PC-9 (cell line): ENCODE results near the gene LLCFC1. TPM values are rescaled to one million over a fixed set of nuclear protein-coding genes. Genes with fewer than 3 reads are reported as not detected.

Experiments used
- BruUV-seq: library from RNA; stranded (reverse); fragments of 400-500 nt; replicated peaks from 2 replicates; lab custom pipeline; 2021; lab: Mats Ljungman, UMichigan
- CTCF ChIA-PET: fragments of 300-600 bp; sonication (Branson Sonifier 250); formaldehyde crosslinking; loops from one replicate; lab custom pipeline; 2022; ENCODE audit warnings: antibody characterized with exemption; lab: Charles Lee
- POLR2A ChIA-PET: fragments of 300-600 bp; sonication (Branson Sonifier 250); formaldehyde crosslinking; loops from one replicate; lab custom pipeline; 2022; ENCODE audit warnings: antibody characterized with exemption; ENCODE audit not compliant: unreplicated experiment; lab: Charles Lee
- DNase-seq, 2 experiments: peaks; one replicate each; pipeline versions ENCODE4 v3.0.0 to v3.0.0-alpha.2; 2015 to 2022; ENCODE audit warnings: mixed read lengths in 1 of 2
- H2AFZ ChIP-seq: fragments of 200-600 bp; sonication (generic); 2 replicates; pipeline ENCODE4 v1.8.1; 2017; ENCODE audit warnings: antibody characterized with exemption
- H3F3A ChIP-seq: fragments of 200-600 bp; sonication (generic); 2 replicates; pipeline ENCODE4 v1.8.1; 2017; ENCODE audit warnings: antibody characterized with exemption, mild to moderate bottlenecking, low read depth; ENCODE audit not compliant: insufficient read depth
- H3K27ac ChIP-seq: fragments of 200-600 bp; sonication (generic); 2 replicates; pipeline ENCODE4 v1.6.1; 2016; ENCODE audit warnings: mixed run types
- H3K27me3 ChIP-seq: fragments of 200-600 bp; sonication (generic); 2 replicates; pipeline ENCODE4 v1.6.1; 2016; ENCODE audit warnings: low read depth, mixed run types; ENCODE audit not compliant: insufficient read depth
- H3K36me3 ChIP-seq: fragments of 200-600 bp; sonication (generic); 2 replicates; pipeline ENCODE4 v1.6.1; 2016; ENCODE audit warnings: low read depth, mixed run types
- H3K4me1 ChIP-seq: fragments of 200-600 bp; sonication (generic); replicated peaks from 2 replicates; pipeline ENCODE4 v1.6.1; 2016; ENCODE audit warnings: mixed run types; ENCODE audit not compliant: insufficient read depth
- H3K4me2 ChIP-seq: fragments of 200-600 bp; sonication (generic); 2 replicates; pipeline ENCODE4 v1.6.1; 2017; ENCODE audit warnings: mixed run types
- H3K4me3 ChIP-seq: fragments of 200-600 bp; sonication (generic); 2 replicates; pipeline ENCODE4 v1.6.1; 2016; ENCODE audit warnings: mixed run types
- H3K79me2 ChIP-seq: fragments of 200-600 bp; sonication (generic); 2 replicates; pipeline ENCODE4 v1.6.1; 2017; ENCODE audit warnings: low read depth, mixed run types
- H3K9me2 ChIP-seq: fragments of 200-600 bp; sonication (generic); 2 replicates; pipeline ENCODE4 v1.8.1; 2017; ENCODE audit warnings: mild to moderate bottlenecking; ENCODE audit not compliant: insufficient read depth
- H3K9me3 ChIP-seq: fragments of 200-600 bp; sonication (generic); 2 replicates; pipeline ENCODE4 v1.8.1; 2016; ENCODE audit warnings: low read depth; ENCODE audit not compliant: insufficient read depth
- H4K20me1 ChIP-seq: fragments of 200-600 bp; sonication (generic); 2 replicates; pipeline ENCODE4 v1.8.1; 2017; ENCODE audit not compliant: insufficient read depth
- CTCF ChIP-seq: fragments of 200-600 bp; sonication (generic); conservative IDR thresholded peaks from 2 replicates; pipeline ENCODE4 v1.6.1; 2017; ENCODE audit warnings: mixed run types, antibody characterized with exemption, mild to moderate bottlenecking, moderate library complexity
- EZH2 ChIP-seq: fragments of 200-600 bp; sonication (generic); IDR thresholded peaks from 2 replicates; pipeline ENCODE4 v1.8.0; 2017; ENCODE audit warnings: antibody characterized with exemption, low read depth
- intact Hi-C: fragments of 100-400 bp; cut with micrococcal nuclease; formaldehyde crosslinking; loops from one replicate; pipeline ENCODE4 v1.10.0; 2022; ENCODE audit not compliant: unreplicated experiment
- total RNA-seq: library from RNA; stranded (reverse); gene quantifications from 2 replicates; pipeline ENCODE4 v1.2.3, GENCODE V29; 2021

The LLCFC1 gene
- total RNA-seq, 1 experiment from 2014 or later: not detected

GRCh38 chr7:142927085-142927745 lies 12.1 kb upstream of the LLCFC1 start:
- intact Hi-C loops: no loop called here
- no peaks in the 10 kb centered on the region for H3K4me1 ChIP-seq
- ChIA-PET POLR2A (no interaction called here), CTCF (interaction anchor here (0.6 kb wide), 1 partner anchor 950 kb away, joined by 3 read pairs; no protein-coding TSS in a partner anchor)
- H3K4me2 ChIP-seq: no peak overlapping the region
- no peak for TF ChIP-seq CTCF
- no peak for TF ChIP-seq EZH2
- H3K9me2 ChIP-seq: no peaks in the 10 kb centered on the region
- H4K20me1 ChIP-seq: no peaks in the 10 kb centered on the region
- DNase-seq: no peak
- no peaks in the 10 kb centered on the region for H3K79me2 ChIP-seq
- no peaks in the 10 kb centered on the region for H3F3A ChIP-seq
- no peaks in the 10 kb centered on the region for H3K27me3 ChIP-seq
- H3K36me3 ChIP-seq: no peaks in the 10 kb centered on the region
- no peak overlapping the region for H3K4me3 ChIP-seq
- BruUV-seq: no TSS peak
- H3K27ac ChIP-seq: no peak overlapping the region
- H3K9me3 ChIP-seq: no peaks in the 10 kb centered on the region
- H2AFZ ChIP-seq: no peak overlapping the region

- Histone ChIP-seq H3F3A (no peaks in the 10 kb centered on the region), H3K79me2 (no peaks in the 10 kb centered on the region), H3K27me3 (no peaks in the 10 kb centered on the region), H3K27ac (no peak overlapping the region), H2AFZ (no peak overlapping the region), H3K9me2 (no peaks in the 10 kb centered on the region), H4K20me1 (no peaks in the 10 kb centered on the region), H3K4me3 (no peak overlapping the region), H3K4me2 (no peak overlapping the region), H3K36me3 (no peaks in the 10 kb centered on the region), H3K4me1 (no peaks in the 10 kb centered on the region), H3K9me3 (no peaks in the 10 kb centered on the region)
- POLR2A ChIA-PET: interaction anchor here (0.6 kb wide), 1 partner anchor 285 kb away, joined by 3 read pairs; no protein-coding TSS in a partner anchor
- CTCF ChIA-PET: no interaction called here
- no TSS peak for BruUV-seq
- DNase-seq: no peak
- intact Hi-C loops: no loop called here
- no peak for TF ChIP-seq EZH2
- no peak for TF ChIP-seq CTCF
Measured at GRCh38 chr7:142927949-142928348, 11.3 kb upstream of the LLCFC1 start.

- Histone ChIP-seq H3F3A (no peaks in the 10 kb centered on the region), H3K9me2 (no peaks in the 10 kb centered on the region), H3K9me3 (no peaks in the 10 kb centered on the region), H2AFZ (no peak overlapping the region), H3K79me2 (no peaks in the 10 kb centered on the region), H3K4me2 (0 out of 2 replicates have a peak overlapping the region, but pooled peaks have one; percentile 18), H3K4me1 (no peaks in the 10 kb centered on the region), H4K20me1 (no peaks in the 10 kb centered on the region), H3K36me3 (no peaks in the 10 kb centered on the region), H3K27me3 (no peaks in the 10 kb centered on the region), H3K4me3 (no peak overlapping the region), H3K27ac (no peak overlapping the region)
- BruUV-seq: no TSS peak
- no peak for DNase-seq
- ChIA-PET POLR2A (no interaction called here), CTCF (no interaction called here)
- TF ChIP-seq CTCF (no peak), EZH2 (no peak)
- intact Hi-C loops: no loop called here
Measured at GRCh38 chr7:142930126-142930730, 9.1 kb upstream of the LLCFC1 start.
